ENCODE data around the gene CTAGE8. TPM values are rescaled to one million over a fixed set of nuclear protein-coding genes. Genes with fewer than 3 reads are reported as not detected.
"Not testable (repeated sequence)": the region's sequence is repeated elsewhere in the genome, so short reads cannot be mapped to it uniquely, and the experiment has no call there.

The CTAGE8 gene
- total RNA-seq, 1 donor from 2014 or later: 0.08 TPM

DNA sequence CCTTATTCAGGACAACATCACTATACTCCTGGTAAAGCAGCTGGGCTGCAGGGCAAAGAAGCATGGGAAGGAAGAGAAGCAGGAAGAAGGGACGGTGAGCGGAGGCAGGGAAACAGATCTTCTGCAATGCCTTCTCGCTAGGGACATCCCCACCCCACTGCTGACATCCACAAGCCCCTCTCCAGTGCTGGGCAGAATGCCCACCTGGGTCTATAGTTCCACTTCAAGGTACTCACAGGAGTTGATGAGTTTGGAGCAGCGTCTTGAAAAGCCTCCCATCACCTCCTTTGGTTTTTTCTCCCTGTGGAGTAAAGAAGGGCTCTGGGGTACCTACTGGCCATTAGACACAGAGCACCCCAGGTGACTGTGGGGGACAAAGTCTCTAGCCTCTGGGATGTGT, 13.4 kb upstream of the CTAGE8 start:
- DNase-seq; intact Hi-C loops (cut with micrococcal nuclease): not testable (repeated sequence)

DNA sequence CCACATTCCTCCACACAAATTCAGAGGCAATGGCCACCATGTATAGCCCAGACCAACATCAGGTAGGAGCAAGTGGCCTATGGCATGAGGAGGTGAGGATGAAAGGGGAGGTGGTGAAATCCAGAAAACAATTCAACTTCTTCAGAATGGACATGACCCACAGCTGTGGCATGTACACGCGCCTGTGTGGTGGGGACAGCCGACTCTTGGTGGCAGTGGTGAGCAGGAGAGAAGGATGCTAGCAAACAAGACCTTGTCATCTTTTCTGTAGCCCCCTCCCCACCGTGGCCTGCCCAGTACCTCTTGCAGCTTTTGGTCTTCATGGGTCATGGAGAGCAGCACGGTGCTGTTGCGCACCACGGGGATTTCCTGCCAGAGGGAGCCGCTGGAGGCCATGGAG, 12.9 kb upstream of the CTAGE8 start:
- H3K4me1 ChIP-seq; H3K36me3 ChIP-seq; H3K9me3 ChIP-seq (replicated peaks); H3K4me3 ChIP-seq; H3K27ac ChIP-seq (replicated peaks); H3K27me3 ChIP-seq (ENCODE audit: low read depth); intact Hi-C loops (cut with micrococcal nuclease); DNase-seq: not testable (repeated sequence)

More for the DNA sequence above, 13.4 kb upstream of the CTAGE8 start:
- H3K27me3 ChIP-seq (ENCODE audit: low read depth); H3K9me3 ChIP-seq (replicated peaks); H3K36me3 ChIP-seq; H3K4me1 ChIP-seq; H3K27ac ChIP-seq (replicated peaks); H3K4me3 ChIP-seq: not testable (repeated sequence)

DNA sequence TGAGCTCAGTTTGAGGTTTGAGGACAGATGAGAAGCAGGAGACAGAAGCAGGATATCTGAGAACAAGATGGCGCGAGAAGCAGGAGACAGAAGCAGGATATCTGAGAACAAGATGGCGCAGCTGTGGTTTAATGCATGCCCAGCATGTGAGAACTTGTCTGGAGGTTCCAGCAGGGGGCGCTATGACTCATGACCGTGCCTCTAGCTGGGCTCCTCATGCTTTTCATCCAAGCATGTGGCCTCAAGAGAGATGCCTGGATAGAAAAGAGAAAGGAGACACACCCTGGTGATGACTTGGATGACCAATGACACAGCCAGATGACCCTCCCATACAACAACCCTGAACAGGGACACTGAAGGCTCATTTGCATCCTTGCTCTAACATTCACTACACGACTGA, 10.9 kb upstream of the CTAGE8 start:
- H3K4me3 ChIP-seq; DNase-seq; intact Hi-C loops (cut with micrococcal nuclease): not testable (repeated sequence)

DNA sequence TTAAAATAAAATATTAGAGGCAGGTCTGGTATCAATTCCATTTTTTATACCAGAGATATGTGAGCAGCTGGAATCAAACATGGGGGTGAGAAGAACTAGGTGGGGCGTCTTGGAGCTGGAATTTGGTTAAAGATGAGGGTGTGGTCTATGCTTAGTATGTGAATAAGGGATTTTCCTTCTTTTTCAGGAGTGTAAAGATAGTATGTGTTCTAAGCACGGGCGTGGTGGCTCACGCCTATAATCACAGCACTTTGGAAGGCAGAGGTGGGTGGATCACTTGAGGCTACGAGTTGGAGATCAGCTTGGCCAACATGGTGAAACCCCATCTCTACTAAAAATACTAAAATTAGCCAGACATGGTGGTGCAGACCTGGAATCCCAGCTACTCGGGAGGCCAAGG, 6.2 kb upstream of the CTAGE8 start:
- H3K4me3 ChIP-seq; H3K27me3 ChIP-seq (ENCODE audit: low read depth); intact Hi-C loops (cut with micrococcal nuclease); DNase-seq; H3K4me1 ChIP-seq; H3K27ac ChIP-seq (replicated peaks); H3K9me3 ChIP-seq (replicated peaks); H3K36me3 ChIP-seq: not testable (repeated sequence)

More for the DNA sequence above, 10.9 kb upstream of the CTAGE8 start:
- not testable (repeated sequence) for H3K36me3 ChIP-seq; H3K4me1 ChIP-seq; H3K27ac ChIP-seq (replicated peaks); H3K9me3 ChIP-seq (replicated peaks); H3K27me3 ChIP-seq (ENCODE audit: low read depth)

- intact Hi-C loops (cut with micrococcal nuclease); H3K27me3 ChIP-seq (ENCODE audit: low read depth); DNase-seq; H3K4me1 ChIP-seq; H3K27ac ChIP-seq (replicated peaks); H3K9me3 ChIP-seq (replicated peaks); H3K4me3 ChIP-seq; H3K36me3 ChIP-seq: not testable (repeated sequence)
These were observed 4.4 kb downstream of the CTAGE8 start, which contains the start of gene OR2A7 for GRCh38 chr7:144264692-144265091. Gene OR2A7, minus strand, starts transcription at chr7:144264792. Its CDS starts 5,164 bp downstream, at chr7:144259628.

- H3K4me1 ChIP-seq; DNase-seq; intact Hi-C loops (cut with micrococcal nuclease); H3K4me3 ChIP-seq; H3K27ac ChIP-seq (replicated peaks); H3K36me3 ChIP-seq; H3K9me3 ChIP-seq (replicated peaks); H3K27me3 ChIP-seq (ENCODE audit: low read depth): not testable (repeated sequence)
These were observed 7.0 kb downstream of the CTAGE8 start for GRCh38 chr7:144262128-144262527.

GRCh38 chr7:144259067-144259466, 10.0 kb downstream of the CTAGE8 start:
- H3K27me3 ChIP-seq (ENCODE audit: low read depth); H3K9me3 ChIP-seq (replicated peaks); H3K4me3 ChIP-seq; H3K36me3 ChIP-seq; DNase-seq; H3K27ac ChIP-seq (replicated peaks); intact Hi-C loops (cut with micrococcal nuclease); H3K4me1 ChIP-seq: not testable (repeated sequence)

GRCh38 chr7:144256112-144256511, 13.0 kb downstream of the CTAGE8 start:
- Histone ChIP-seq H3K9me3 (replicated peaks) (no peaks in the 10 kb centered on the region), H3K27ac (replicated peaks) (no peak overlapping the region), H3K36me3 (no peaks in the 10 kb centered on the region), H3K4me1 (no peaks in the 10 kb centered on the region), H3K27me3 (ENCODE audit: low read depth) (no peaks in the 10 kb centered on the region), H3K4me3 (no peak overlapping the region)
- no peak for TF ChIP-seq CTCF (IDR thresholded peaks at IDR 0.05; ENCODE audit: borderline replicate concordance)
- DNase-seq: no peak
- intact Hi-C loops (cut with micrococcal nuclease): no loop called here

GRCh38 chr7:144255471-144255897, 13.6 kb downstream of the CTAGE8 start:
- no peak for TF ChIP-seq CTCF (IDR thresholded peaks at IDR 0.05; ENCODE audit: borderline replicate concordance)
- H3K27me3 ChIP-seq (ENCODE audit: low read depth): no peaks in the 10 kb centered on the region
- intact Hi-C loops (cut with micrococcal nuclease): no loop called here
- DNase-seq: no peak
- H3K4me1 ChIP-seq: no peaks in the 10 kb centered on the region
- H3K36me3 ChIP-seq: no peaks in the 10 kb centered on the region
- no peak overlapping the region for H3K27ac ChIP-seq (replicated peaks)
- no peak overlapping the region for H3K4me3 ChIP-seq
- H3K9me3 ChIP-seq (replicated peaks): no peaks in the 10 kb centered on the region

GRCh38 chr7:144252307-144252706, 16.8 kb downstream of the CTAGE8 start:
- H3K27me3 ChIP-seq (ENCODE audit: low read depth); H3K36me3 ChIP-seq; H3K9me3 ChIP-seq (replicated peaks); intact Hi-C loops (cut with micrococcal nuclease); H3K27ac ChIP-seq (replicated peaks); DNase-seq; H3K4me1 ChIP-seq; H3K4me3 ChIP-seq: not testable (repeated sequence)

GRCh38 chr7:144247674-144248330, 21.3 kb downstream of the CTAGE8 start:
- H3K4me1 ChIP-seq; intact Hi-C loops (cut with micrococcal nuclease); H3K36me3 ChIP-seq; H3K9me3 ChIP-seq (replicated peaks); H3K27ac ChIP-seq (replicated peaks); H3K4me3 ChIP-seq; DNase-seq; H3K27me3 ChIP-seq (ENCODE audit: low read depth): not testable (repeated sequence)

GRCh38 chr7:144246967-144247366, 22.1 kb downstream of the CTAGE8 start:
- DNase-seq; intact Hi-C loops (cut with micrococcal nuclease): not testable (repeated sequence)

More at GRCh38 chr7:144246967-144247366, 22.1 kb downstream of the CTAGE8 start:
- not testable (repeated sequence) for H3K27me3 ChIP-seq (ENCODE audit: low read depth); H3K4me1 ChIP-seq; H3K4me3 ChIP-seq; H3K9me3 ChIP-seq (replicated peaks); H3K36me3 ChIP-seq; H3K27ac ChIP-seq (replicated peaks)
